Keratinocyte (primary cell): ENCODE results near the gene JAZF1. TPM values are rescaled to one million over a fixed set of nuclear protein-coding genes. Genes with fewer than 3 reads are reported as not detected.

ENCODE experiments used
- DNase-seq: peaks from one replicate; pipeline ENCODE4 v3.0.0-alpha.2; 2011; ENCODE audit warnings: low read depth, missing footprints, low spot score
- FAIRE-seq: peaks from 2 replicates; lab custom pipeline; 2011; peaks lifted over from hg19 to GRCh38; lab: Jason Lieb, UNC
- H2AFZ ChIP-seq: 2 replicates; pipeline ENCODE4 v1.6.0; 2012; ENCODE audit warnings: low read length, control low read depth, inconsistent platforms; ENCODE audit not compliant: control insufficient read depth
- H3K27ac ChIP-seq: 2 replicates; pipeline ENCODE4 v1.5.1; 2011; ENCODE audit warnings: low read length; ENCODE audit not compliant: control insufficient read depth, insufficient read depth
- H3K27me3 ChIP-seq: 3 replicates; pipeline ENCODE4 v1.6.0; 2011; ENCODE audit warnings: low read length; ENCODE audit not compliant: control insufficient read depth, insufficient read depth; ENCODE audit errors: extremely low read depth
- H3K36me3 ChIP-seq, 2 experiments: 2 replicates in 1 of 2; 3 replicates in 1 of 2; pipeline ENCODE4 v1.5.1; 2011; ENCODE audit warnings: low read length in 2 of 2, mild to moderate bottlenecking in 1 of 2; ENCODE audit not compliant: control insufficient read depth in 2 of 2, insufficient read depth in 2 of 2; ENCODE audit errors: extremely low read depth in 1 of 2
- H3K4me1 ChIP-seq: 3 replicates; pipeline ENCODE4 v1.5.1; 2011; ENCODE audit warnings: low read length; ENCODE audit not compliant: control insufficient read depth, insufficient read depth; ENCODE audit errors: extremely low read depth
- H3K4me2 ChIP-seq: 3 replicates; pipeline ENCODE4 v1.6.0; 2011; ENCODE audit warnings: low read depth, low read length; ENCODE audit not compliant: control insufficient read depth, insufficient read depth; ENCODE audit errors: extremely low read depth
- H3K4me3 ChIP-seq, 3 experiments: fragments of 200-600 bp in 1 of 3; sonication (generic) in 1 of 3; 2 replicates in 2 of 3; 3 replicates in 1 of 3; pipeline ENCODE4 v1.5.1; 2011 to 2016; ENCODE audit warnings: low read length in 3 of 3, mild to moderate bottlenecking in 3 of 3, control low read depth in 2 of 3, inconsistent platforms in 1 of 3, low read depth in 1 of 3, mixed read lengths in 1 of 3, mixed run types in 1 of 3, moderate library complexity in 1 of 3; ENCODE audit not compliant: control insufficient read depth in 2 of 3, insufficient read depth in 2 of 3; ENCODE audit errors: extremely low read depth in 1 of 3
- H3K79me2 ChIP-seq: 2 replicates; pipeline ENCODE4 v1.6.0; 2012; ENCODE audit warnings: low read length; ENCODE audit not compliant: control insufficient read depth, insufficient read depth
- H3K9ac ChIP-seq: 3 replicates; pipeline ENCODE4 v1.6.0; 2011; ENCODE audit warnings: low read length; ENCODE audit not compliant: control insufficient read depth, insufficient read depth; ENCODE audit errors: extremely low read depth
- H3K9me1 ChIP-seq: 3 replicates; pipeline ENCODE4 v1.6.0; 2011; ENCODE audit warnings: low read length; ENCODE audit not compliant: control insufficient read depth, insufficient read depth; ENCODE audit errors: extremely low read depth
- H3K9me3 ChIP-seq: 2 replicates; pipeline ENCODE4 v1.5.1; 2012; ENCODE audit warnings: low read depth, low read length; ENCODE audit not compliant: control insufficient read depth
- H4K20me1 ChIP-seq: 3 replicates; pipeline ENCODE4 v1.6.0; 2011; ENCODE audit warnings: low read length; ENCODE audit not compliant: control insufficient read depth, insufficient read depth; ENCODE audit errors: extremely low read depth
- CTCF ChIP-seq, 3 experiments: IDR thresholded peaks in 1 of 3; conservative IDR thresholded peaks in 1 of 3; optimal IDR thresholded peaks in 1 of 3; 2 replicates in 2 of 3; 3 replicates in 1 of 3; pipeline versions ENCODE3 to v1.5.1; 2011; ENCODE audit warnings: low read length in 3 of 3, mild to moderate bottlenecking in 3 of 3, moderate library complexity in 2 of 3, control low read depth in 1 of 3, inconsistent platforms in 1 of 3; ENCODE audit not compliant: insufficient read depth in 2 of 3; ENCODE audit errors: extremely low read depth in 1 of 3
- EZH2 ChIP-seq: IDR thresholded peaks from one replicate; pipeline ENCODE4 v1.6.1; 2012; ENCODE audit warnings: inconsistent platforms, mild to moderate bottlenecking, low read length, moderate library complexity
- dilution Hi-C: fragments of 300-500 bp; cut with MboI; formaldehyde crosslinking; loops from one replicate; pipeline ENCODE4 v1.7.0; 2020; ENCODE audit warnings: low sequenced_read_pairs; ENCODE audit not compliant: extremely low pct_ligation_motif_present
- polyA plus RNA-seq, 5 experiments: library from polyadenylated mRNA; depleted of rRNA in 3 of 5; stranded (reverse) in 3 of 5; stranded (forward) in 1 of 5; unstranded in 1 of 5; fragments of >200 nt; gene quantifications; 1 replicate in 1 of 5; 2 replicates in 3 of 5; 3 replicates in 1 of 5; pipeline versions ENCODE4 v1.2.1 to v1.2.3, GENCODE V29; 2011 to 2012; ENCODE audit warnings: missing spikeins in 2 of 5, low read depth in 1 of 5, low replicate concordance in 1 of 5

JAZF1 gene
- polyA plus RNA-seq, 1 donor (not counting 4 experiments of a cell fraction or from before 2014, with no cell fraction given): 2.5 TPM

GRCh38 chr7:28192786-28193585, 12.4 kb upstream of the JAZF1 start:
- Histone ChIP-seq H3K9me1 (no peaks in the 10 kb centered on the region), H3K36me3 (no peaks in the 10 kb centered on the region), H2AFZ (no peak overlapping the region), H3K4me3 (no peak overlapping the region), H3K4me2 (no peak overlapping the region), H3K9me3 (no peaks in the 10 kb centered on the region), H3K27ac (no peak overlapping the region), H3K79me2 (no peaks in the 10 kb centered on the region), H4K20me1 (no peaks in the 10 kb centered on the region), H3K27me3 (peaks cover 17% of the 10 kb centered on the region), H3K9ac (no peak overlapping the region), H3K4me1 (no peaks in the 10 kb centered on the region)
- DNase-seq: no peak
- dilution Hi-C loops: no loop called here
- FAIRE-seq: no peak
- TF ChIP-seq CTCF (optimal IDR thresholded peaks at IDR 0.05 in 1 of 3, IDR thresholded peaks at IDR 0.05 in 1 of 3, conservative IDR thresholded peaks at IDR 0.05 in 1 of 3; ENCODE audit: extremely low read depth in 1 of 3, insufficient read depth in 2 of 3, low read length in 3 of 3): no peak
- TF ChIP-seq EZH2: no peak

GRCh38 chr7:28191751-28192150, 11.2 kb upstream of the JAZF1 start:
- Histone ChIP-seq H3K36me3 (no peaks in the 10 kb centered on the region), H3K4me2 (no peak overlapping the region), H3K4me1 (no peaks in the 10 kb centered on the region), H3K9ac (no peak overlapping the region), H4K20me1 (no peaks in the 10 kb centered on the region), H2AFZ (no peak overlapping the region), H3K79me2 (no peaks in the 10 kb centered on the region), H3K27me3 (peaks cover 17% of the 10 kb centered on the region), H3K9me3 (no peaks in the 10 kb centered on the region), H3K4me3 (no peak overlapping the region), H3K27ac (no peak overlapping the region), H3K9me1 (no peaks in the 10 kb centered on the region)
- TF ChIP-seq EZH2: no peak
- no peak for TF ChIP-seq CTCF (optimal IDR thresholded peaks at IDR 0.05 in 1 of 3, IDR thresholded peaks at IDR 0.05 in 1 of 3, conservative IDR thresholded peaks at IDR 0.05 in 1 of 3; ENCODE audit: extremely low read depth in 1 of 3, insufficient read depth in 2 of 3, low read length in 3 of 3)
- DNase-seq: no peak
- FAIRE-seq: no peak
- dilution Hi-C loops: no loop called here
